HG03025 (cell line): ENCODE measurements around the gene ZNF695.

ENCODE experiments used
- ATAC-seq: cut with Tn5 transposase; IDR thresholded peaks from one replicate; pipeline ENCODE4 v1.9.1; 2021; ENCODE audit warnings: mild to moderate bottlenecking, moderate library complexity; ENCODE audit not compliant: unreplicated experiment, low FRiP score

The ZNF695 gene

DNA sequence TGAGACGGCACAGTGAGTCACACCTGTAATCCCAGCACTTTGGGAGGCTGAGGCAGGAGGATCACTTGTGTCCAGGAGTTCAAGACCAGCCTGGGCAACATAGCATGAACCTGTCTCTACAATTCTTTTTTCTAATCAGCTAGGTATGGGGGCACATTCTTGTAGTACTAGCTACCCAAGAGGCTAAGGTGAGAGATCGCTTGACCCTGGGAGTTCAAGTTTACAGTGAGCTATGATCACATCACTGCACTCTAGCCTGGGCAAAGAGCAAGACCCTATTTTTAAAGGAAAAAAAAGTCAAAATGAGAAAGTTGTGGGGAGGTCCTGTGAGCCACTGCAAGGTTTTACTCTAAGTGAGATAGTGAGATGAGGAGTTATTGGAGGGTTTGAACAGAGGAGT lies 41.4 kb downstream of the ZNF695 start:
- no peak for ATAC-seq

DNA sequence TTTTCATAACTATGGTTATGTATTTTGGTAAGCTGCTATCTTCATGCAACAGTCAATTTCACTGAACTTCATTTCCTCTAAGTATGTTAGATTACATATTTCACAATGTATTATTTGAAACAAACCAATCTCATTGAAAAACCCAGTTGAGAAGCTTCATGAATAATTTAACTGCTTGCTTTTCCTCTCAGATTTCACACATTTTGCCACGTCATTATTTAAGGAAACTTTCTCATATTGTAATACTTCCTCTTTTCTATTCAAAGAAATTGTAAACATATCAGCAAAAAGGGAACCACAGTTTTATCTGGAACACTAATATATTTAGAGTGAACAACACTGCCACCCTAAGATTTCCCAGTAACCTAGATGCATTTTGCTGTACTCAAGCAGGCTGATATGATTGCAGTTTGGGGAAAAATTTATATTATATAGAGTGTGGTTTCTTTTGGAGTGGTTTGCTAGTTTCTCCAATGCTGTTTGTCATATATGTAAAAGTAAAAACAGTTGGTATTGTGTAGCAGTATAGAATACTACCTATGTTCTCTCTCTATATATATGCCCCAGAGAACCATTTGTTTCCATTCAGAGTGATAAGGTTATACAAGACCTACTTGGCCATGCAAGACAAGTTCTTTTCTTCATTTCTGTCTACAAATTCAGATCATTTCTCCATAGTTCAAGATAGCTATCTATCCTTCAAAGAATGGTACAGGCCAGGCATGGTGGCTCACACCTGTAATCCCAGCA lies 47.7 kb downstream of the ZNF695 start:
- ATAC-seq, result no peak

DNA sequence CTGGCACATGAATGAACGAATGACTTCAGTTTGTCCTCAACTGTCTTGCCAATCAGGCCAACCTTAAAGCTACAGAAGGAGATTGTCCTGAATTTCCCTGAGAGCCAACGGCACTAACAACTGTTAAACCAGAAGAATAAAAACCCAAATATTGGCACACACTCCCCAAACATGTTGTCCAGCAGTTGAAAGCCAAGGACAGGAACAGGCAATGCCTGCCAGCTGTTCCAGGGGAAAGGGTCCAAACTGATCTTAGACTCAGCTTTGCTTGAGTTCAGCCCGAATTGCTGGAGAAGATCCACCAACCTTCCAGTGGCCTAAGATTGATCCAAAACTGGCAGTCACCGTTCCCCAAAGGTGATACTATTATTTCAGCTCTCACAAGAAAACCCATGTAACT lies 53.7 kb downstream of the ZNF695 start:
- no peak for ATAC-seq

- no peak for ATAC-seq
These were observed 56.4 kb downstream of the ZNF695 start for GRCh38 chr1:246951413-246951812.

- no peak for ATAC-seq
These were observed 57.9 kb downstream of the ZNF695 start for GRCh38 chr1:246949956-246950355.

- ATAC-seq, result no peak
These were observed 60.6 kb downstream of the ZNF695 start for GRCh38 chr1:246947255-246947654.

- no peak for ATAC-seq
These were observed 61.5 kb downstream of the ZNF695 start for GRCh38 chr1:246946366-246946765.
